Measurements from ENCODE around the gene G6PC3. TPM values are rescaled to one million over a fixed set of nuclear protein-coding genes. Genes with fewer than 3 reads are reported as not detected.

G6PC3 gene
- total RNA-seq, 1 donor from 2014 or later = 40.1 TPM

DNA sequence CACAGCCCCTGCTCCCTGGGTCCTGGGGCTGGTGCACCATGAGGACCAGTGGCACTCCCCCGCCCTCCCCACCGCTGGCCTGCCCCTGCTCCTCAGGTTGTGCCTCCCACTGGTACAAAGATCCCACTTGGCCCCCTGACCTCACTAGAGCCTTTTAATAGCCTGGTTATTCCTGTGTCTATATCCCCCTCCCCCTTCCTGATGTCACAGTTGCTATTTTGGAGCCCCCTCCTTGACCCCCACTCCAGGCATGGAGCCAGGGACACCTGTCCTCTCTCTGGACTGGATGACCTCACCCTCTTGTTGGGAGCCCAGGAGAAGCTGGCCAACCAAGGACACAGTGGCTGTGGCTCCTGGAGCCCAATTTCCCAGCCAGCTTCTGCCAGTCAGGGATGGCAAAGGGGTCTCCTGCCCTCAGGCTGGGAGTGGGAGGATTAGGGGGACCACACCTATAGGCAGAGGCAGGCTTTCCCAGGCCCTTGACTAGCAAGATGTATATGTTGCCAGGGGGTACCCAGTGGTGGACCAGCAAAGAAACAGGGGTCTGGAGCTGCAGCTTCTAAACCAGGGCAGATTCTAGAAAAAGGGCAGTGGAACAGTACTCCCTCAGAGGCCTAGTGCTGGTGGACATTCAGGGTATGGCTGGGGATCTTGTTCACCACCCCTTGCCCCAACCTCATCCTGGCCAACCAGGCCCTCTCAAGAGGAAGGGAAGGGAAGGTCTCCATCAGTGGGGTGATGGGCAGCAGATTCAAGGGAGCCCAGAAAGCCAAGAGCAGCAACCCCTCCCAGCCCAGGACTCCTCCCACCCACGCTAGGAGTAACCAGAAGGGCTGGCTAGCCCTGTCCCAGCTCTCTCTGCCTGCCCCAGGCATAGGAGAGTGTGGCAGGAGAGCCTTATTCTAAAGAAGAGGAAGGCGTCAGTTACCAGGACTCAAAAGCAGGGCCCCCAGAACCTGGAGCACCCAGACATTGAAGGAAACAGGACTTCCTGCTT is 42.0 kb downstream of the G6PC3 start:
- peak overlapping the region; percentile 58 for H3K27ac ChIP-seq
- DNase-seq (no peak), ATAC-seq (no peak)
- TF ChIP-seq, protein P1, sequence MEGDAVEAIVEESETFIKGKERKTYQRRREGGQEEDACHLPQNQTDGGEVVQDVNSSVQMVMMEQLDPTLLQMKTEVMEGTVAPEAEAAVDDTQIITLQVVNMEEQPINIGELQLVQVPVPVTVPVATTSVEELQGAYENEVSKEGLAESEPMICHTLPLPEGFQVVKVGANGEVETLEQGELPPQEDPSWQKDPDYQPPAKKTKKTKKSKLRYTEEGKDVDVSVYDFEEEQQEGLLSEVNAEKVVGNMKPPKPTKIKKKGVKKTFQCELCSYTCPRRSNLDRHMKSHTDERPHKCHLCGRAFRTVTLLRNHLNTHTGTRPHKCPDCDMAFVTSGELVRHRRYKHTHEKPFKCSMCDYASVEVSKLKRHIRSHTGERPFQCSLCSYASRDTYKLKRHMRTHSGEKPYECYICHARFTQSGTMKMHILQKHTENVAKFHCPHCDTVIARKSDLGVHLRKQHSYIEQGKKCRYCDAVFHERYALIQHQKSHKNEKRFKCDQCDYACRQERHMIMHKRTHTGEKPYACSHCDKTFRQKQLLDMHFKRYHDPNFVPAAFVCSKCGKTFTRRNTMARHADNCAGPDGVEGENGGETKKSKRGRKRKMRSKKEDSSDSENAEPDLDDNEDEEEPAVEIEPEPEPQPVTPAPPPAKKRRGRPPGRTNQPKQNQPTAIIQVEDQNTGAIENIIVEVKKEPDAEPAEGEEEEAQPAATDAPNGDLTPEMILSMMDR (IDR thresholded peaks at IDR 0.05) = no peak
- no peak overlapping the region for H3K4me3 ChIP-seq
- intact Hi-C loops (cut with DNase I) = no loop called here
- H3K27me3 ChIP-seq (ENCODE audit: low read depth) = no peaks in the 10 kb centered on the region
- peaks cover 45% of the 10 kb centered on the region for H3K36me3 ChIP-seq
- H3K9me3 ChIP-seq = no peaks in the 10 kb centered on the region
- peaks cover 70% of the 10 kb centered on the region for H3K4me1 ChIP-seq

DNA sequence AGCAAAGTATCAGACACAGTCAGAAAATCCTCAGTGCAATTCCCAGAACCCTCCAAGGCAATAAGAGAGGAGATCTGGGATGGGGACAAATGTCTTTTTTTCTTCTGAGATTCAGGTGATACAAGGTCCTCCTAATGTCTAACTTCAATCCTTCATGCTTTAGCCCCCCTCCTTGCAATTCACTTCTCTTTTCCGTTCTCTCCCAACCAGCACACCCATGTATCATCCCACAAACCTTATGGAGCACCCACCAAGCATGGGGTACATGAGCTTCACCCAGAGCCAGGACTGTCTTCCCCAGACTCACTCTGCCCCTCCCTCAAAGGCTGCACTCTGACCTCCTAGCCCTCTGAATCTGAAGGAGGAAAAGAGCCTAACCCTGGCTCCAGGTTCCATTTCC is 42.8 kb downstream of the G6PC3 start:
- no peak for ATAC-seq
- no peak overlapping the region for H3K27ac ChIP-seq
- peaks cover 69% of the 10 kb centered on the region for H3K4me1 ChIP-seq
- H3K27me3 ChIP-seq (ENCODE audit: low read depth) = no peaks in the 10 kb centered on the region
- H3K36me3 ChIP-seq = peaks cover 45% of the 10 kb centered on the region
- H3K4me3 ChIP-seq = no peak overlapping the region
- intact Hi-C loops (cut with DNase I) = no loop called here
- no peaks in the 10 kb centered on the region for H3K9me3 ChIP-seq
- no peak for DNase-seq
- TF ChIP-seq, protein P1 (IDR thresholded peaks at IDR 0.05) = no peak

DNA sequence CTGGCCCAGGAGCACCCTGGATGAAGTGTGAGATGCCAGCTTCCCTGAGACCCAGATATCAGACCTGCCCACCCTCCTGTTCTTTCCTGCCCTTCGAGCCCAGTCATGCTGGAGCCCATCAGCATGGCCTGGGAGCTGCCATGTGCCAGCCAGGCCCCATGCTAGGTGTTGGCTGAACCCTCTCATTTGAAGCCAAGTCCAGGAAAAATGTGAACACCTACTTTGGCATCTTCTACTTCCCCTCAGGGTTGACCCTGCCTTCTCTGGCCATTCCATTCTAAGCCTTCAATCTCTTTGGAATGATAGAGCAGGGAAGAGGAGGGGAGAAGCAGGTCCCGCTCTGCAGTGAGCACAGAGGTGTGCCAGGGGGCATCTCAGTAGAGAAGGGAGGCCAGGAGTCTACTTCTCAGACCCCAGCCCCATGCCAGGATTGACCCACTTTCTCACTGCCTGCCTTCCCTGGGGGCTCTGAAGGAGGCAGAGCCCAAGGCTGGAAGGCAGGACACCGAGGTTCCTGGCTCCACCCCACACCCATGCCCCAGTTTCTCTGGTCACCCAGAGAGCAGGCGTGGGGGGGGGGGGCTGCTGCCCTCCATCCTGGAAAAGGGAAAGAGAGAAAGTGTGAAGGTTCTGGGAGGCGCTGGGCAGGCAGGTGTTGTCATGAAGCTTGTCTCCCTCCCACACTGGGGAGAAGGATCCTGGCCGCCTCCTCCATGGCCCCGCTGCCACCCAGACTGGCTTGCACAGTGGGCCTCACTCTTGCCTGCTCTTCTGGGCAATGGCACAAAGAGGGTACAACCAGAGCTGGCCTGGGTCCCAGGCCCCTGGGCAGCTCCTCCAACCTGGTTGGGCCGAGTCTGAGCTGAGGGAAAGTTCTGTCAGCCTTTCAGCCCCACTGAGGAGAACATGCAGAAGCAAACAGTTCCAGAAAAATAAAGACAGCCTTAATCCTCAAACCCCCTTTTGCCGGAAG is 43.6 kb downstream of the G6PC3 start:
- TF ChIP-seq, protein P1 (IDR thresholded peaks at IDR 0.05) = no peak
- no peaks in the 10 kb centered on the region for H3K9me3 ChIP-seq
- no peaks in the 10 kb centered on the region for H3K27me3 ChIP-seq (ENCODE audit: low read depth)
- intact Hi-C loops (cut with DNase I) = no loop called here
- no peak overlapping the region for H3K4me3 ChIP-seq
- peaks cover 69% of the 10 kb centered on the region for H3K4me1 ChIP-seq
- DNase-seq = no peak
- no peak overlapping the region for H3K27ac ChIP-seq
- no peak for ATAC-seq
- peaks cover 45% of the 10 kb centered on the region for H3K36me3 ChIP-seq

DNA sequence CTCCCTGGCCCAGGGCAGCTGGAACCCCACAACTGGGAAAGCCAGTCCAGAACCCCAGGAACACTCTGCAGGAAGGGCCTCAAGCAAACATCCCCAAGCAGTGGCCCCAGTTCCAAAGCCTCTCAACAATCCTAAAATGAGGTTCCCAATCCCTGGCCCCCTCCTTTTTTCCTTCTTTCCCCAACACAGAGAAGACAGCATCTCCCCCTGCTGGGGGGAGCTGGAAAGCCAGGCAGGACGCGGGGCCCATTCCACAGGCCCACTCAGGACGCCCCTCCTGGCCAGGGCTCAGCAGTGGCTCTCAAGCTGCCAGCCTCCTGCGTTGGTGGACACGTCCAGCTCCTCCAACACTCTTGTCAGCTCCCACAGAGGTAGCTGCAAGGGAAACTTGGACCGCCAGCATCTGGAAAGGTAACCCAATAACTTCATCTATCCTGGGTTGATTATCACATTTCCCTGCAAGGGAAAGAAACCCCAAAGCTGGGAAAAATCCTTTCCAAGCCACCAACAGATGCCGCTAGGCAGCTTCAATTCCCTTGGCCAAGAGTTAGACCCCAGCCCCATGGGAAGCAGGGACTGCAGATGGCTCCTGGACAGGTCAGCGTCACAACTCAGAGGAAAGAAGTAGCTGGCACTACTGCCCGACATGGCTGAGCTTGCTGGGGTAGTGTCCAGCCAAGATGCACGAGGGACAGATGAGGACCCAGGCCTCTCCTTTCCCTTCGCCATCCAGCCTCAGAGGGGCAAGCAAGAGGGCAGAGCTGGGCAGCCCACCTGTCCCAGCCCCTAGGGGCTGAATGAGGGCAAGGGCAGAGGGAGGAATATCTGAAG is 45.3 kb downstream of the G6PC3 start:
- peaks cover 34% of the 10 kb centered on the region for H3K36me3 ChIP-seq
- ATAC-seq (no peak), DNase-seq (no peak)
- TF ChIP-seq, protein P1 (IDR thresholded peaks at IDR 0.05) = peak; percentile 71
- intact Hi-C loops (cut with DNase I) = no loop called here
- peaks cover 67% of the 10 kb centered on the region for H3K4me1 ChIP-seq
- H3K4me3 ChIP-seq = no peak overlapping the region
- no peak overlapping the region for H3K27ac ChIP-seq
- H3K27me3 ChIP-seq (ENCODE audit: low read depth) = no peaks in the 10 kb centered on the region
- no peaks in the 10 kb centered on the region for H3K9me3 ChIP-seq

DNA sequence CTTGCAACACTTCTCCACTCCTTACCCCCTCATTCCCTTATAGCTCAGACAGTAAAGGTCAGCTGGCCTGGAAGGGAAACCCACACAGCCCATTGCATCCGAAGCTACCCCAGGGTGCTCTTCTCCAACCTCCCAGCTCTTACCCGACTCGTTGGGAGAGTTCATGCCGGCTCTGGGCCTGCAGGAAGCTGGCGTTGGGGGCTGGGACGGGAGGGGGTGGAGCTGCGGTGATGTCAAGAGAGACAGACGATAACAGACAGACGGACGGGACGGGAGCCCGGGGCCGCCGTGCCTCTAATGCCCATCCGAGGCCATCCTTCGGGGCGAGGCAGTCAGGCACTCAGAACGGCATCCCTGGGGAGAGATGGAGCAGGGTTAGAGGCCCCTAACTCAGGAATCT is 46.8 kb downstream of the G6PC3 start:
- DNase-seq (no peak), ATAC-seq (no peak)
- Histone ChIP-seq H3K9me3 (no peaks in the 10 kb centered on the region), H3K4me3 (no peak overlapping the region), H3K27ac (no peak overlapping the region), H3K4me1 (peaks cover 62% of the 10 kb centered on the region), H3K36me3 (peaks cover 34% of the 10 kb centered on the region), H3K27me3 (ENCODE audit: low read depth) (no peaks in the 10 kb centered on the region)
- TF ChIP-seq, protein P1 (IDR thresholded peaks at IDR 0.05) = no peak
- intact Hi-C loops (cut with DNase I) = no loop called here

All from lower lobe of right lung (tissue), 2 donors.